Neural progenitor cell (in vitro differentiated cells): ENCODE results near the gene CENPM.

Experiments
- CTCF ChIP-seq: fragments of 200-600 bp; sonication (generic); IDR thresholded peaks from 2 replicates; pipeline ENCODE4 v1.5.1; 2017; ENCODE audit warnings: antibody characterized with exemption, mild to moderate bottlenecking
- EZH2 ChIP-seq: fragments of 200-600 bp; sonication (generic); IDR thresholded peaks from 2 replicates; pipeline ENCODE4 v1.6.1; 2017; ENCODE audit warnings: antibody characterized with exemption, mild to moderate bottlenecking, moderate library complexity

- TF ChIP-seq CTCF: no peak
- no peak for TF ChIP-seq EZH2
Observed at GRCh38 chr22:41995211-41995610, 48.3 kb upstream of the CENPM start.
